Esophagus (tissue), 2 donors: ENCODE results near the gene PTPRR. TPM values are rescaled to one million over a fixed set of nuclear protein-coding genes. Genes with fewer than 3 reads are reported as not detected.

Source experiments
- H3K27ac ChIP-seq, 2 donors: one replicate each; pipeline ENCODE4 v1.5.1; 2013; ENCODE audit warnings: low read depth in 2 of 2, mild to moderate bottlenecking in 2 of 2, inconsistent platforms in 1 of 2, low read length in 1 of 2, moderate library complexity in 1 of 2
- H3K27me3 ChIP-seq, 2 donors: one replicate each; pipeline ENCODE4 v1.6.1; 2013; ENCODE audit warnings: low read length in 2 of 2, control low read depth in 1 of 2, mild to moderate bottlenecking in 1 of 2; ENCODE audit not compliant: insufficient read depth in 2 of 2, control insufficient read depth in 1 of 2
- H3K36me3 ChIP-seq, 2 donors: one replicate each; pipeline ENCODE4 v1.6.1; 2013; ENCODE audit warnings: low read length in 1 of 2; ENCODE audit not compliant: control insufficient read depth in 2 of 2, insufficient read depth in 2 of 2
- H3K4me1 ChIP-seq, 2 donors: one replicate each; pipeline ENCODE4 v1.6.1; 2013; ENCODE audit warnings: low read length in 1 of 2; ENCODE audit not compliant: control insufficient read depth in 2 of 2, insufficient read depth in 2 of 2
- H3K4me3 ChIP-seq, 2 donors: one replicate each; pipeline ENCODE4 v1.5.1; 2013; ENCODE audit warnings: low read length in 2 of 2, mild to moderate bottlenecking in 2 of 2, low read depth in 1 of 2, moderate library complexity in 1 of 2
- H3K9me3 ChIP-seq, 2 donors: one replicate each; pipeline ENCODE4 v1.6.1; 2013; ENCODE audit warnings: mild to moderate bottlenecking in 2 of 2, low read depth in 1 of 2, low read length in 1 of 2, moderate library complexity in 1 of 2; ENCODE audit not compliant: control insufficient read depth in 2 of 2, insufficient read depth in 1 of 2
- WGBS, 2 donors: extraction: QIAGEN DNeasy Blood & Tissue Kit; methylation state at CpG; one replicate each; pipeline ENCODE4 v1.1.7; 2013; 5-methylcytosine and 5-hydroxymethylcytosine counted together
- polyA plus RNA-seq, 2 donors: library from polyadenylated mRNA; stranded (reverse); fragments of 200-250 nt; gene quantifications; one replicate each; pipeline ENCODE4 v1.2.3, GENCODE V29; 2013
- donor health status: healthy with polysubstance abuse.
- donor health status: Bipolar disorder and iron deficiency.

The PTPRR gene
- polyA plus RNA-seq, 2 donors = 0.05 to 0.06 TPM

GRCh38 chr12:70598467-70599193 lies 321.9 kb downstream of the PTPRR start:
- no peak overlapping the region for H3K4me3 ChIP-seq
- no peaks in the 10 kb centered on the region for H3K9me3 ChIP-seq
- H3K36me3 ChIP-seq = no peaks in the 10 kb centered on the region
- 31 to 42% methylated on average over 4 of the region's 4 CpGs for WGBS, 2 donors
- H3K27ac ChIP-seq = no peak overlapping the region
- no peaks in the 10 kb centered on the region for H3K27me3 ChIP-seq
- H3K4me1 ChIP-seq = no peaks in the 10 kb centered on the region

- Histone ChIP-seq H3K9me3 (no peaks in the 10 kb centered on the region), H3K4me3 (no peak overlapping the region), H3K4me1 (no peaks in the 10 kb centered on the region), H3K27me3 (no peaks in the 10 kb centered on the region), H3K36me3 (no peaks in the 10 kb centered on the region), H3K27ac (no peak overlapping the region)
- WGBS, 2 donors = 95 to 97% methylated on average over 2 of the region's 2 CpGs
Observed at GRCh38 chr12:70592664-70593063, 327.9 kb downstream of the PTPRR start.

- no peaks in the 10 kb centered on the region for H3K4me1 ChIP-seq
- H3K27me3 ChIP-seq = no peaks in the 10 kb centered on the region
- H3K9me3 ChIP-seq = no peaks in the 10 kb centered on the region
- H3K27ac ChIP-seq = no peak overlapping the region
- H3K4me3 ChIP-seq = no peak overlapping the region
- WGBS, 2 donors = 67 to 81% methylated on average over 4 of the region's 4 CpGs
- H3K36me3 ChIP-seq = no peaks in the 10 kb centered on the region
Observed at GRCh38 chr12:70590549-70591226, 329.9 kb downstream of the PTPRR start.

- WGBS, 2 donors = 33 to 34% methylated on average over 6 of the region's 6 CpGs
- no peak overlapping the region for H3K27ac ChIP-seq
- H3K27me3 ChIP-seq = no peaks in the 10 kb centered on the region
- H3K4me1 ChIP-seq = no peaks in the 10 kb centered on the region
- H3K4me3 ChIP-seq = no peak overlapping the region
- no peaks in the 10 kb centered on the region for H3K9me3 ChIP-seq
- no peaks in the 10 kb centered on the region for H3K36me3 ChIP-seq
Observed at GRCh38 chr12:70590051-70590450, 330.5 kb downstream of the PTPRR start.

Other genes with a start within 250 kb of the PTPRR start
- gene TSPAN8, start 237.3 kb upstream of the PTPRR start, polyA plus RNA-seq = 1 to 10 TPM in 1 of 2 donors, under 1 TPM in 1; 0.78 to 2.2 TPM